ENCODE measurements around the gene MINAR2. TPM values are rescaled to one million over a fixed set of nuclear protein-coding genes. Genes with fewer than 3 reads are reported as not detected.

The MINAR2 gene, protein sequence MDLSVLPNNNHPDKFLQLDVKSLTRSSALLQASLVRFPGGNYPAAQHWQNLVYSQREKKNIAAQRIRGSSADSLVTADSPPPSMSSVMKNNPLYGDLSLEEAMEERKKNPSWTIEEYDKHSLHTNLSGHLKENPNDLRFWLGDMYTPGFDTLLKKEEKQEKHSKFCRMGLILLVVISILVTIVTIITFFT
- total RNA-seq (2014; rRNA removed; shearing (Covaris generic)): not detected in 2 replicates

DNA sequence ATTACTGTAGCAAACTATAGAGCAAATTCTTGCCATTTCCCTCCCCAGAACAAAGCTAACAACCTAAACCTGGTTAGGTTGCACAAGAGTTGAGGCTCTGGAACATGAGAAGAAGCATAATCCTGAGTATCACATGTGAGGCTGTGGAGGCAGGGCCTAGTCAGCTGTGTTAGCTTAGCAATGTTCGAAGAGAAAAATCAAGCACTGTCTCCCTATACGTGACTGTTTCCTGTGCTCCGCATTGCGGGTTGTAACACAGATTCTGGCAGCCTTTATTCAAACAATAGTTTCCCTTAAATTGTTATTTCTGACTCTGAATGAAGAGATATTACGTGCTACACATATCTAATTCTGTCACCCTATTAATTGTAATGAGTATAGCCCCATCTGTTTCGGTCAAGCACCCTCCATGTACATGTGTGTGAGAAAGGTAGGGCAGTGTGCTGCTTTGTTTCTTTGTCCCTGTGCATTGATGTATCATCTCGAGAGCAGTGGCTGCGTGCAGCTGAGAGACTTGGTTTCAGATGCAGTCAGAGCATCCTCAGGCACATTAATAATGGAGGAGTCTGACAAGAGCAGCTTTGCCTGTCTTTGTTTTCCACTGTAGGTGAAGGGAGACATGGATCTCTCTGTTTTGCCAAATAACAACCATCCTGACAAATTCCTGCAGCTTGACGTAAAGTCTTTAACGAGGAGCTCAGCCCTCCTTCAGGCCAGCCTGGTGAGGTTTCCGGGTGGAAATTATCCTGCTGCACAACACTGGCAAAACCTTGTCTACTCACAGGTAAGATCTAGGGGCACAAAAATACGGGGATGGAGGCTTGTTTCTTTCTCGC, at the start of gene MINAR2:
Gene MINAR2 (plus strand): TSS at position 523 of the 836 bp plus-strand sequence. CDS start 97 bp downstream, at position 620.
- Histone ChIP-seq H3K4me3 (ENCODE audit: insufficient read depth, low read depth, low read length) (no peak within 1 kb of the TSS), H3K36me3 (replicated peaks; ENCODE audit: control insufficient read depth, insufficient read depth, low read length) (no peaks in the 10 kb centered on the region), H3K27me3 (ENCODE audit: control insufficient read depth, insufficient read depth, low read length) (no peaks in the 10 kb centered on the region)
- DNase-seq: no peak

DNA sequence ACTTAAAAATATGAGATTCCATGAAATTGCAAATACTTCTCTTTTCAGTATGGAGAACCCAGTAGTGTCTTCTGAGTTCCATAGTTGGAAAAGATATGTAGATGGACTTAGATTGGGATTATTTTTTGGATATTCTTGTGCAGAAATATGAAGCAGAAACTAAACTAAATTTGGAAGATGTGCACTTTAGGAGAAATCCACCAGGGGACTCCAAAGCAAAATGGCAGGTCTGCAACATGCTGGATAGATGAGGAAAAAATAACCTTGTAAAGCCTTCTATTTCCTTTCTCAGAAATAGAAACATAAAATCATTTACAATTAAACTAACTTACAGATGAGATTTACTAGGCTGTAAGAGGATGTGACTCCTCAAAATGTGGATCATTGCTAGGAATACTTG, 49.2 kb upstream of the MINAR2 start:
- no peak overlapping the region for H3K4me3 ChIP-seq (ENCODE audit: insufficient read depth, low read depth, low read length)
- no peak for DNase-seq
- 0 out of 2 replicates have a peak, but pooled peaks cover 2% of the 10 kb centered on the region for H3K36me3 ChIP-seq (replicated peaks; ENCODE audit: control insufficient read depth, insufficient read depth, low read length)
- H3K27me3 ChIP-seq (ENCODE audit: control insufficient read depth, insufficient read depth, low read length): no peaks in the 10 kb centered on the region

DNA sequence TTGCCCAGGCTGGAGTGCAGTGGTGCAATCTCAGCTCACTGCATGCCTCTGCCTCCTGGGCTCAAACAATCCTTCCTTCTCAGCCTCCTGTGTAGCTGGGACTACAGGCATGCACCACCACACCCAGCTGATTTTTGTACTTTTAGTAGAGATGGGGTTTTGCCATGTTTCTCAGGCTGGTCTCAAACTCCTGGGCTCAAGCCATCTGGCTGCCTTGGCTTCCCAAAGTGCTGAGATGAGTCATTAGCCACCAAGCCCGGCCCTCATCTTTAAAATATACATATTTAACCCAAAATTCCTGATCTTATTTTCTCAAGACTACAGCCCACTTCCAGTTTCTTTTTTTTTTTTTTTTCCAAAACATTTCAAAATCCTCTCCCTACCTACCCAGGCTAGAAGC, 31.7 kb upstream of the MINAR2 start:
- Histone ChIP-seq H3K36me3 (replicated peaks; ENCODE audit: control insufficient read depth, insufficient read depth, low read length) (no peaks in the 10 kb centered on the region), H3K4me3 (ENCODE audit: insufficient read depth, low read depth, low read length) (no peak overlapping the region), H3K27me3 (ENCODE audit: control insufficient read depth, insufficient read depth, low read length) (no peaks in the 10 kb centered on the region)
- no peak for DNase-seq

DNA sequence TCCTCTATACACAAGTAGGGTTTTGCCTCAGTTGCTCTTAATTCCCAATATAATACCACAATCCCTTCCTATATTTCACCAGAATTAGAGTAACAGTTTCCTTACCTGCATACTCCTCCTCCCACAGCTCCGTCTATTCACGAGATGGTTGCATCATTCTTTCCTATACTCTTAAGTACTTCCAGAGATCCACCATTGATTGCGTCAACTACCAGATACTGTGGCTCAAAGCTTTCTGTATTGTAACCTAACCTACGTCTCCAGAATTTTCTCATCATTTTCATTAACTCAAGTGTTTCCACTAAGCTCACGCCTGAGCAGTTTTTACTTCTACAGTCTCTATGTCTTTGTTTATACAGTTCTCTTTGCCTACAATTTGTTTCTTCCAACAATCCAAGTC, 31.2 kb upstream of the MINAR2 start:
- Histone ChIP-seq H3K36me3 (replicated peaks; ENCODE audit: control insufficient read depth, insufficient read depth, low read length) (no peaks in the 10 kb centered on the region), H3K27me3 (ENCODE audit: control insufficient read depth, insufficient read depth, low read length) (no peaks in the 10 kb centered on the region), H3K4me3 (ENCODE audit: insufficient read depth, low read depth, low read length) (no peak overlapping the region)
- no peak for DNase-seq

DNA sequence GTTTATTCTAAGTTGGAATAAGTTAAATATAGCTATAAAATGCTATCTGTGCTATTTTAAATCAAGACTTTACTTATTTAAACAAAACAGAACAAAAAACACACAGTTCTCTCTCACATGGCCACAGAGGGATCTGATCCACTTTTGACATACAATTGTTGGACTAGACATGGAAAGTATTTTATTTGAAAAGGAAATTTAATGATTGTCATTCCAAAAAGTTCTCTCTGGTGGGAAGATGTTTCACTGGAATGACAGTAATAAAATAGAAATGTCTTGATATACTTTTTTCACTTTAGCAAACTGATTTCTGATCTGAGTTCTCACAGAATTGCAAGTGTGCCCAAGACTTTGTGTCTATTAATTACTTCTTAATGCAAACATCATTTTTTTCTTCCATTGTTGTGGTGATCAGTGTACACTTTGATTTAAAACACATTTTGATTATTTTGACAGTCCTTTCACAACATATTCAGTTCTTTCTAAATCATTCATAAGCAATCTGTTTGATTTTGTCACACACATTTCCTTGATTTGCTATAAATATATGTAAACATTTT, 30.1 kb upstream of the MINAR2 start:
- H3K27me3 ChIP-seq (ENCODE audit: control insufficient read depth, insufficient read depth, low read length): no peaks in the 10 kb centered on the region
- H3K36me3 ChIP-seq (replicated peaks; ENCODE audit: control insufficient read depth, insufficient read depth, low read length): no peaks in the 10 kb centered on the region
- no peak overlapping the region for H3K4me3 ChIP-seq (ENCODE audit: insufficient read depth, low read depth, low read length)
- no peak for DNase-seq

DNA sequence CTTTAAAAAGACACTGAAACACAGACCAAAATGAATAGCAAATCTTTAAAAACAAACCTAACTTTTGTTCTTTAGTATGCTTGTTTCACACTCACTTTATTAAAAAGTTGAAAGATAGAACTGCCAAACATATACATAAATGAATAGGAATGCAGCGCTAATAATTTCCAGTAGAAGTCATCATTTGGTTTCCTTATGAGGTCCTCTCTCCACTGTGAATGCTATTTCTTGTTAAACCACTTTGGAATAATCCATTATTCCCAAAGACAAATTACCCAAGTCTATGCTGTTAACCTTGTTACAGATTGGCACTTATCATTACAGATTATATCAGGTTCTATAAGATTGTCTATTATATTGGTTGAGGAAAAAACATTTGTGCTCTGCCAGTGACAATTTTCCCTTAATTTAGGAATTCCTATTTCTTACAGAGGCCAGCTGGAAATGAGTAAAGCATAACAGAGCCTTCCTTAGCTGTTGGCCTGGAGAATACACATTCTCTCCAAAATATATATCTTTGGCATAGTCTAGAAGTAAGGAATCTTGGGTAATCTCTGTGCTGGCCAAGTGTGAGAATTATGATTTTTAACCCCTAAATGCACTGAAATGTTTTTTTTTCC, 29.3 kb upstream of the MINAR2 start:
- no peak overlapping the region for H3K4me3 ChIP-seq (ENCODE audit: insufficient read depth, low read depth, low read length)
- no peaks in the 10 kb centered on the region for H3K27me3 ChIP-seq (ENCODE audit: control insufficient read depth, insufficient read depth, low read length)
- no peak for DNase-seq
- no peaks in the 10 kb centered on the region for H3K36me3 ChIP-seq (replicated peaks; ENCODE audit: control insufficient read depth, insufficient read depth, low read length)

DNA sequence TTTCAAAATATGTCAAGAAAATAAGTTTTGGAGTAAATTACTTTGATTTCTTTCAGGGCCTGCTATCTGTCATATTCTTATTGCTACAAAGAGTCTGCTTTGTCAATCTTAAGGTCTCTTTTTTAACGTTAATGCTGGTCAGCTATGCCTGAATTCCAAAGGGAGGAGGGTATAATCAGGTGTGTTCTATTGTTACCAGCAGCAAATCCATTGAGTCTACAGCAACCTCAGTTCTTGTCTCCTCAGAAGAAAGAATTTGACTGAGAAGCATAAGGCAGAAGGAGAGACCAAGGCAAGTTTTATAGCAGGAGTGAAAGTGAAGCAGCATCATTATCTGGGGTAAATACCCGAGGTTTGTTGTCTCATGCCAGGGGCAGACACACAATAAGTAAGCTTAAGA, 23.7 kb upstream of the MINAR2 start:
- H3K4me3 ChIP-seq (ENCODE audit: insufficient read depth, low read depth, low read length): no peak overlapping the region
- no peak for DNase-seq
- no peaks in the 10 kb centered on the region for H3K36me3 ChIP-seq (replicated peaks; ENCODE audit: control insufficient read depth, insufficient read depth, low read length)
- H3K27me3 ChIP-seq (ENCODE audit: control insufficient read depth, insufficient read depth, low read length): no peaks in the 10 kb centered on the region

DNA sequence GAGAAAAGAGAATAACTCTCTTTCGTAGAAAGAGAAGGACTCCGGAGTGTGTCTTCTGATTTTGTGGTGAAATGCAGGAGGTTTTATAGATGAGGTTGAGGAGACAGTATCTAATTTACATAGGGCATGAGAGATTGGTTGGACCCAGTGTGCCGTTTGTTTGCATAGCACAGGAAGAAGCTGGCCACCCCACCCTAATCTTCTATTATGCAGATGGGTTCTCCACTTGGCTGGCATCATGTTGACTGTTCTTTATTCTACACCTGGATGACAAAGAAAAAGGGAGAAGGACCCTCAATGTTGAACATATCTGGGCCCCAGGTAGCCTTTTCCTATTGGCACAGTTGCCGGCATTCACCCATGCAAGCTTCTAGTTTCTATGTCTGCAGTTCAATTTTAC, 23.2 kb upstream of the MINAR2 start:
- no peak overlapping the region for H3K4me3 ChIP-seq (ENCODE audit: insufficient read depth, low read depth, low read length)

DNA sequence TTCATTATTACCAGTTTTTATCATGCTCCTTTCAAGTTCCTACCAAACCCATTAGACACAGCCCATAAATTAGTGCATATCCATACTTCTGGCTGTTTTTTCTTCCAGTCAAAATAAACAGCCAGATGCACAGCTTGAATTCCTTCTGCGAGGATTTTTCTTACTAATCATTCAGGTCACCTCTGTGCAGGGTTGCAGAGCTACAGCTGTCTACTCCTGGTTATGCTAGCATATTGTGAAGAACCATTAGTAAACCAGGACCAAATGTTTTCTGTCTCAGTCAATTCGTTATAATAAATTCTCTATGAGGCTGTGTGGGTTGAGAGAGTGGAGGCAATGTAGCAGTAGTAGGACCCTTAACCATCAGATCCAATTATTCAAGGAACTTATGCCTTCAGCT, 8.1 kb upstream of the MINAR2 start:
- H3K4me3 ChIP-seq (ENCODE audit: insufficient read depth, low read depth, low read length): no peak overlapping the region
- DNase-seq: no peak
- H3K27me3 ChIP-seq (ENCODE audit: control insufficient read depth, insufficient read depth, low read length): no peaks in the 10 kb centered on the region
- no peaks in the 10 kb centered on the region for H3K36me3 ChIP-seq (replicated peaks; ENCODE audit: control insufficient read depth, insufficient read depth, low read length)

More for the DNA sequence above, 23.2 kb upstream of the MINAR2 start:
- no peaks in the 10 kb centered on the region for H3K27me3 ChIP-seq (ENCODE audit: control insufficient read depth, insufficient read depth, low read length)
- DNase-seq: no peak
- no peaks in the 10 kb centered on the region for H3K36me3 ChIP-seq (replicated peaks; ENCODE audit: control insufficient read depth, insufficient read depth, low read length)

DNA sequence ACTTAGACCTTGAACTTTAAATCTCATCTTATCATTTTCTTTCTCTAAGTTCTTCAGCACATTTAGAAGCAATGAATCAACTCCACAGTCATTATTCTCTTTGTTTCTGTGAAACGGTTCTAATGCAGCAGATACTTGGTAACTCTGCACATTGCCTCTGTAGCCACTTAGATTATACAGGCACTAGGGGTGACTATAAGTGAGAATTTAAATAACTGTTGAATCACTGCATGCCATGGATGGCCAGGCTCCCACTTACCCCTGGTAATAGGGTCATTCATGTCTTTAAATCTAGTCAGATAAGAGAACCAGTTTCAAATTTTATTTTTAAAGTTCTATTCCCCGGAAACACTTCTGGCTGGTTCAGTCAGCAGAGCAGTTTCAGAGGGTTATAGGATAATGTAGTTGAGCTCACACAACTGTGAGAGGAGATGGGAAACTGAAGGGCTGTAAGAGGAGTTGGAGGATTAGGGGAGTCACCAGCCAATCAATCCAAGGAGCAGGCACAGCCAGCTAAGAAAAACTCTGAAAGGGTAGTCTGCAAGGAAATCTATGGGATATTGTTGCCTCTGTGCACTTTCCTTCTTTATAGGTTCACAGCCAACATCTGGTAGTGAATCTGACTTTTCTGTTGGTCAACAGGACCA, 4.2 kb upstream of the MINAR2 start:
- DNase-seq: no peak
- H3K4me3 ChIP-seq (ENCODE audit: insufficient read depth, low read depth, low read length): no peak overlapping the region
- H3K36me3 ChIP-seq (replicated peaks; ENCODE audit: control insufficient read depth, insufficient read depth, low read length): no peaks in the 10 kb centered on the region
- H3K27me3 ChIP-seq (ENCODE audit: control insufficient read depth, insufficient read depth, low read length): no peaks in the 10 kb centered on the region

DNA sequence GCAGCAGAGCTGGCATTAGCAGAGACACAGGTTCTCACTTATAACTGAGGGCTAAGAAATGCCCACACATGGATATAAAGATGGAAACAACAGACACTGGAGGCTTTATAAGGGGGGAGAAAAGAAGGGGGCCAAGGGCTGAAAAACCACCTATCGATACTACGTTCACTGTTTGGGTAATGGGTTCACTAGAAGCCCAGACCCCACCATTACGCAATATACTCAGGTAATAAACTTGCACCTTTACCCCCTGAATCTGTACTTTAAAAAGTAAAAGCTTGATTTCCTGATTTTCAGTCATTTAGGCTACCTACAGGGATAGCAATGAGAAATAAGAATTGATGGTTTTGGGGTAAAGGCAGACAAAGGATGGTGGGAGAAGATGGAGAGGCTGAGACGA, 1.9 kb upstream of the MINAR2 start:
- Histone ChIP-seq H3K4me3 (ENCODE audit: insufficient read depth, low read depth, low read length) (no peak overlapping the region), H3K36me3 (replicated peaks; ENCODE audit: control insufficient read depth, insufficient read depth, low read length) (no peaks in the 10 kb centered on the region), H3K27me3 (ENCODE audit: control insufficient read depth, insufficient read depth, low read length) (no peaks in the 10 kb centered on the region)
- DNase-seq: no peak

DNA sequence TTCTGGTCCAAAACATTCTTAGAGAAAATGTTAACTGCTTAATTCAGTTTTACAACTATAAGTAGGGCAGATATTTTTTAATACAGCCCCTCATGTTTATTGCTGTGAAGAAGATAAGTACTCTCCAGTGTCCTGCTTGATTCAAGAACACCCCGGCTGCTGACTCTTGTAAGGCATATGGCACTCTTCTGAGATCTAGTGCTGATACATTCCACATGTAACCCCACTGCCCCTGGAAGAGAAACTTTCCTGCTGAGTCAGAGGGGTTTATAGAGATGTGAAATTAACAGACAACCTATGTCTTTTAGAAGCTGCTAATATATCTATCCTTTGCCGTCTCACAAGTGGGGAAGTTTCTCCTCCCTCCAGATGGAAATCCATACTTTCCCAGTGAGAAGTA, 1.0 kb upstream of the MINAR2 start:
- no peaks in the 10 kb centered on the region for H3K36me3 ChIP-seq (replicated peaks; ENCODE audit: control insufficient read depth, insufficient read depth, low read length)
- DNase-seq: no peak
- H3K4me3 ChIP-seq (ENCODE audit: insufficient read depth, low read depth, low read length): no peak overlapping the region
- H3K27me3 ChIP-seq (ENCODE audit: control insufficient read depth, insufficient read depth, low read length): no peaks in the 10 kb centered on the region

DNA sequence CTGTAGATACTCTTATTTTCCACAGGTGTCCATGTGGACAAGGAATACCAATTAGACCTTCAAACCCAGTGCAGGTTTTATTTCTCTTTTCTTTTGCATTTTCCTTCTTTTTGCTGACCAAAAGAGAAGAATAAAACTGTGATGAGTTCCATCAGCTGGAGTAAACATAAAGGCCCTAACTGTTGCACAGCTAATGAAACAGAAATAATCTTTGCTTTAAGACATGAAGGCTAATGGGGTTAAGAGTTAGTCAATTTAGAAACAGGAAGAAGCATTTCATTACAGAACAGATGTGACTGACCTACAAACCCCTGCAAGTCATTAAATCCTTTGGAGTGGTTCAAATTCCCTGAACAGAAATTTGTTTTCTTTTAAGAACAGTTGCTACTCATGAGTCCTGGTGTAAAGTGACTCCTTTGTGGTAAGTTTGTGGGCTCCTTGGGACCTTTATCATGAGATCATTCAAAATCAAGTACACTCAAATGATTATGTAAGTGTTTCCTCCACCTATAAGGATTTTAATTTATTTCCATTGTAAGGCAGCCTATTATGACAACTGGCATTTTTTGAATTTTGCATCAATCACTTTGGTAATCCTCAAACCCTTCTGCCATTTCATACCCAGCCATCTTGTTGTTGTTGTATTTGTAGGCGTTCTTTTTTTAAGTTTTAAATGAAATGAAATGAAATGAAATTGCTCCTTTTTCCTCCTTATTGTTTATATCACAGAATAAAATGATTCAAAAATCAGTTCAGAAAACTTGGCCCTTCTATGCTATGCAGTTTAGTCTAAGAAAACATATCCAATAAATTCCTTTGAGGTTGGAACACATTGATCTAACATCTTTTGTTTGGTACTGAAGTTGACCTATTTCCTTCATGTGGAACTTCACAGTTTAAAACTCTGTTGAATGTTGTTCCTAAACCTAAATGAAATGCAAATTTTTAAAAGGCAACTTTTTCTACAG, 1.3 kb downstream of the MINAR2 start:
- H3K27me3 ChIP-seq (ENCODE audit: control insufficient read depth, insufficient read depth, low read length): no peaks in the 10 kb centered on the region
- no peak for DNase-seq
- no peaks in the 10 kb centered on the region for H3K36me3 ChIP-seq (replicated peaks; ENCODE audit: control insufficient read depth, insufficient read depth, low read length)
- H3K4me3 ChIP-seq (ENCODE audit: insufficient read depth, low read depth, low read length): no peak overlapping the region
